NOMO-1 treated with dmso at 0.1 percent for 144 hours (cell line): ENCODE data around the gene UBE2K.
"Not testable (repeated sequence)": the region's sequence is repeated elsewhere in the genome, so short reads cannot be mapped to it uniquely, and the experiment has no call there.

Source experiments
- DNase-seq: peaks from one replicate; lab custom pipeline; 2025; ENCODE audit not compliant: unreplicated experiment; lab: John Stamatoyannopoulos, UW

UBE2K gene

GRCh38 chr4:39697740-39698423 is at the start of gene UBE2K:
Gene UBE2K, plus strand, starts transcription at chr4:39698136. Its CDS starts 192 bp downstream, at chr4:39698328.
- DNase-seq: peak; percentile 85

GRCh38 chr4:39648213-39648612 is 49.7 kb upstream of the UBE2K start:
- no peak for DNase-seq

GRCh38 chr4:39648827-39649558 is 48.9 kb upstream of the UBE2K start:
- no peak for DNase-seq

GRCh38 chr4:39649639-39650265 is 48.2 kb upstream of the UBE2K start:
- no peak for DNase-seq

- DNase-seq: not testable (repeated sequence)
Observed at GRCh38 chr4:39651586-39651985, 46.4 kb upstream of the UBE2K start.

DNA sequence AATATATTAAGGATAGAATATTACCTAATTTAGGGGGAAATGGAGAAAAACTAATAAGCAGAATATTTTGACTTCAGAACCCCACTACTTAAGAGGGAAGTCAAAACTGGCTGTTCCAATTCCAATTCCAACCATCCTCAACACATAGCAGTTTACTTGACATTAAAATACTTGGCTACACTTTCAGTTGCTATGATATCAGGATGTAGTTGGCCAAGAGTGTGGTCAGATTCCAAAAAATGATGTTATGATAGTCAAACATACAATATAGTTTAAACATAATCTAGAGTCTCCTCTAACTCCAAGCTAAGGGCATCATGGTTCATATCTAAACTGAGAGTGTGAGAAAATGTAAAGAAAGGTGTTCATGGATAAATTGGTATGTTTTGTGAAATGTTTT is 42.7 kb upstream of the UBE2K start:
- no peak for DNase-seq

- DNase-seq: no peak
Observed at GRCh38 chr4:39655876-39656275, 42.1 kb upstream of the UBE2K start.

DNA sequence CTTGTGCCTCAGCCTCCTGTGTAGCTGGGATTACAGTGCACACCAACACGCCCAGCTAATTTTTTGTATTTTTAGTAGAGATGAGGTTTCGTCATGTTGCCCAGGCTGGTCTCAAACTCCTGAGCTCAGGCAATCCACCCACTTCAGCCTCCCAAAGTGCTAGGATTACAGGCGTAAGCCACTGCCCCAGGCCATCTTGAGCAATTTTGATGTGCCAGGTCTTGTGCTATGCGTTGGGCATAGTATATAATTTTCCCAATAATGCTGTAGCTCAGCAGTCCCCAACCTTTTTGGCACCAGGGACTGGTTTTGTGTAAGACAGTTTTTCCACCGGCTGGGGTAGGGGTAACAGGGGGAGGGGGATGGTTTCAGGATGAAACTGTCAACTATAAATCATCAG is 41.3 kb upstream of the UBE2K start:
- not testable (repeated sequence) for DNase-seq

GRCh38 chr4:39657465-39657864 is 40.5 kb upstream of the UBE2K start:
- DNase-seq: peak; percentile 8

DNA sequence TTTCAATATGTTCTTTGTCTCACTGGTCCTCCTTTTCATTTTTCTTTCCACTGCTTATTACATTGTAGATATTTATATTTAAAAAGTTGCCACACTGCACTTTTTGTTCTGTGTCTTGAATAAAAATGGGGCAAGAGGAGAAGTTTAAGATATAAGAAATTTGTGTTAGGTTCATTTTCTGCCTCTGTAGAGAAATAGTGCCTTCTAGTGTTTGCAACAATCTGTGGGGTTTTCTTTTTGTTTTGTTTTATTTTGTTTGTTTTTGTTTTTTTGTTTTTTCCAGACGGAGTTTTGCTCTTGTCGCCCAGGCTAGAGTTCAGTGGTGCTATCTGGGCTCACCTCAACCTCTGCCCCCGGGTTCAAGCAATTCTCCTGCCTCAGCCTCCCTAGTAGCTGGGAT is 39.2 kb upstream of the UBE2K start:
- DNase-seq: no peak

DNA sequence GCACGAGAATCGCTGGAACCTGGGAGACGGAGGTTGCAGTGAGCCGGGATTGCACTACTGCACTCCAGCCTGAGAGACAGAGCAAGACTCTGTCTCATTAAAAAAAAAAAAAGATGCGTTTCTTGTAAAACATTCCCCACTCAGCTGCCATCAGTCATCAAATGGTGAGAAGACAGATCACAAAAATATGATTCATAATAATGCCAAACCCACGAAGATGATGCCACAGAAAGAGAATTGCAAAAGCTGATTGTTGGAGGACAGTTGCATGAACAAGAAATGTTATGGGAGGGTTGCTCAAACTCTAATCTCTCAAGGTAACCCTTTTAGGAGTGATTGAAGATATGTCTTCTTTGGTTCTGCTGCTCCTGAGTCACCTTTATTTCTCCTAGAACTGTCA is 37.9 kb upstream of the UBE2K start:
- DNase-seq: no peak

DNA sequence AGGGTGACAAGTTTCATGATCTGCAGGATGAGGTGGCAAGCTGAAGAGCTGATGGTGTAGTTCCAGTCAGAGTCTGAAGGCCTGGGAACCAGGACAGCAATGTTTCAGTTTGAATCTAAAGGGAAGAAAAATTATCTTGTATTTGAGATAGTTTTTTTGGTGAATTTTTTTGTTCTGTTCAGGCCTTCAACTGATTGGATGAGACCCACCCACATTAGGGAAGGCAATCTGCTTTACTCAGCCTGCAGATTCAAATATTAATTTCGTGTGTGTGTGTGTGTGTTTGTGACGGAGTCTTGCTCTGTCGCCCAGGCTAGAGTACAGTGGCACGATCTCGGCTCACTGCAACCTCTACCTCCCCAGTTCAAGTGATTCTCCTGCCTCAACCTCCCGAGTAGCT is 37.2 kb upstream of the UBE2K start:
- no peak for DNase-seq

DNA sequence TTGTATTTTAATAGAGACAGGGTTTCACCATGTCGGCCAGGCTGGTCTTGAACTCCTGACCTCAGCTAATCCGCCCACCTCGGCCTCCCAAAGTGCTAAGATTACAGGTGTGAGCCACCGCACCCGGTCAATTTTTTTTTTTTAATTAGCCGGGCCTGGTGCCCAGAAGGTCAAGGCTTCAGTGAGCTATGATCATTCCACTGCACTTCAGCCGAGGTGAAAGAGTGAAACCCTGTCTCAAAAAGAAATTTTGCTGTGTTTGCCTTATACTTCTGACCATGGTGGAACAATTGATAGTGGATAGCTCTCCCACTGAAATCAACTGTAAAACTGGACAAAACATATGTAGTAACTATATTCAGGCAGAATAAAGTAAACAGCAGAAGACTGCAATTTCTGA is 35.3 kb upstream of the UBE2K start:
- no peak for DNase-seq

DNA sequence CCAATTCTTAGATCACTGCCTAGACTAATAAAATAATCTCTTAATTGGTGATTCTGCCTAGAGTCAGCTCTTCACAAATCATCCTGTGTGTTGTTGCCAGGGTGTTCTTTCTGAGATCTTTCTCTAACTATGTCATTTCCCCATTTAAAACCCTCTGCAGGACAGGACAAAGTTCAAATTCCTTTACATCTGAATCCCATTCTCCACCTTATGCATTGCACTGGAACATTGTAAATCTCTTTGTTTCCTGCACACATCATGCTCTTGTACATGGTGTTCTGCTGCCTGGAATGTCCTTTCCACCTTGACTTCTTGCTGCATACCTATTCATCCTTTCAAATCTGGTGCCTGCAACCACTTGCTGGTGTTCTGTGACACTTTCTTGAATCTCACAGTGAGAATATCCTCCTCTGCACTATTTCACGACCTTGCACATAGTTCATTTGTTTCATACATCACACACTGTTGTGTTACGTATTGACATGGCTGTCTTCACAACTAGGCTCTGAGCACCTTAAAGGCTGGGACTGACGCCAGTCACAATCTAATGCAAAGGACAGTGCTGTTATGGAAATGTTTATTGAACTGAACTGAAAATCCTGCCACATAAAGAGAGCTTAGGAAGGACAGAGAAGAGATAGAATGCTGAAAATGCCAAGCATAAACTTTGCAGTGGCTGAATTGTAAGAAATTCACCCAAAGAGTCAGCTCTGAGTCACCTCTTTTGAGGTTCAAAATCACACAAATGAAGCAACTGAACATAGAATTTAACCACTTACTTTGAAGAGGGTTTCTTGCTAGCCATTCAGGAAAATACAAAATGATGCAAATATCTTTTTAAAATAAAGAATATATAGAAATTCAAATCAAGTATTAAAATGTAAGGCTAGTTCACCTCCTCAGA is 32.9 kb upstream of the UBE2K start:
- no peak for DNase-seq

- no peak for DNase-seq
Observed at GRCh38 chr4:39667706-39668105, 30.2 kb upstream of the UBE2K start.

DNA sequence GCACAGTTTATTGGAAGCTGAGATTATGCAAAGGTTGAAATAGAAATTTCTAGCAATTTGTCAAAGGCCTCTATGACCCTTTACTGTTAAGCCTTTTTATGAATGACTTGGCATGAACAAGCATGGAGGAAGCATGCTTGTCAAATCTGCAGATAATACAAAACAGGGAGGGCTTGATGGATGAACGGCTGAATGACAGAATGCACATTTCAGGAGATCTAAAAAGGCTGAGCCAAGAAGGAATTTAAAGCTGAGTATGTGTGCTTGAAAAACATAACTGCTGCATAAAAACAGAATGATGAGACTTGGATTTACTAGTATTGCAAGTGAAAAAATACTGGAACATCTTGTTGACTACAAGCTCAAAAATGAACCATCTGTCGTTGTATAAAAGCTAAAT is 29.0 kb upstream of the UBE2K start:
- no peak for DNase-seq

GRCh38 chr4:39670296-39670695 is 27.6 kb upstream of the UBE2K start:
- not testable (repeated sequence) for DNase-seq

- DNase-seq: not testable (repeated sequence)
Observed at GRCh38 chr4:39675681-39676080, 22.3 kb upstream of the UBE2K start.

DNA sequence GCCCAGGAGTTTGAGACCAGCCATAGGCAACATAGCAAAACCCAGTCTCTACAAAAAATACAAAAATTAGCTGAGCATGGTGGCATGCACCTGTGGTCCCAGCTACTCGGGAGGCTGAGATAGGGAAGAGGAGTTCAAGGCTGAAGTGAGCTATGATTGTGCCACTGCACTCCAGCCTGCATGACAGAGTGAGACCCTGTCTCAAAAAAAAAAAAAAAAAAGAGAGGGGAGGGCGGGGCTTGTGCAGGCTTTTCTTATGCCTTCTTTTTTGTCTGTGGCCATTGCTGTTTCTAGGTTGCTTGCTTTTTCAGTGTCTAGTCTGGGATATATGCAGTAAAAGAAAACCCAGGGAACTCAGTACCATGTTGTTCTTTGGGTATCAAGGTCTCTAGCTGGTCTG is 16.9 kb upstream of the UBE2K start:
- DNase-seq: not testable (repeated sequence)

GRCh38 chr4:39682138-39682537 is 15.8 kb upstream of the UBE2K start:
- peak; percentile 42 for DNase-seq

DNA sequence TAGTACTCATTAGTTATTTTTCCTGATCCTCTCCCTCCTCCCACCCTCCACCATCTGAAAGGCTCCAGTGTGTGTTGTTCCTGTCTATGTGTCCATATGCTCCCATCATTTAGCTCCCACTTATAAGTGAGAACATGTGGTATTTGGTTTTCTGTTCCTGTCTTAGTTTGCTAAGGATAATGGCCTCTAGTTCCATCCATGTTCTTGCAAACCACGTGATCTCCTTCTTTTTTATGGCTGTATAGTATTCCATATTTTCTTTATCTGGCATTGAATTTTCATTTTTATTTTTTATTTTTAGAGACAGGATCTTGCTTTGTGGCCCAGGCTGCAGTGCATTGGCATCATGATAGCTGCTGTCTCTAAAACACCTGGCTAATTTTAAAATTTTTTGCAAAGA is 11.9 kb upstream of the UBE2K start:
- no peak for DNase-seq
